ENCODE results near the gene PRDM16. TPM values are rescaled to one million over a fixed set of nuclear protein-coding genes. Genes with fewer than 3 reads are reported as not detected.

PRDM16 gene
- total RNA-seq, 4 donors from 2014 or later = 0.08 to 0.19 (median 0.12) TPM

- no peak for TF ChIP-seq CTCF (IDR thresholded peaks at IDR 0.05)
- no peak for TF ChIP-seq POLR2A (IDR thresholded peaks at IDR 0.05)
- peaks cover 0 to 8% (median 4%) of the 10 kb centered on the region in 3 donors for H3K9me3 ChIP-seq
- peaks cover 0 to 75% (median 0%) of the 10 kb centered on the region in 4 donors for H3K27me3 ChIP-seq
- intact Hi-C loops (cut with DNase I) = no loop called here
- no peaks in the 10 kb centered on the region for H3K4me1 ChIP-seq
- no peak overlapping the region for H3K4me3 ChIP-seq
- WGBS, 2 donors = no CpG with 5 or more reads among the region's 17 CpGs
- H3K36me3 ChIP-seq = no peaks in the 10 kb centered on the region
- no peak overlapping the region for H3K27ac ChIP-seq
- DNase-seq = no peak
Observed at GRCh38 chr1:3112526-3112925, 43.5 kb downstream of the PRDM16 start.

- no peak overlapping the region for H3K27ac ChIP-seq
- intact Hi-C loops (cut with DNase I) = no loop called here
- no peaks in the 10 kb centered on the region for H3K4me1 ChIP-seq
- no peak for TF ChIP-seq CTCF (IDR thresholded peaks at IDR 0.05)
- TF ChIP-seq POLR2A (IDR thresholded peaks at IDR 0.05) = no peak
- no peak overlapping the region for H3K4me3 ChIP-seq
- no peak for DNase-seq
- 80 to 85% methylated on average over 1 to 9 of the region's 20 CpGs for WGBS, 2 donors
- no peaks in the 10 kb centered on the region for H3K36me3 ChIP-seq
- peaks cover 0 to 69% (median 0%) of the 10 kb centered on the region in 4 donors for H3K27me3 ChIP-seq
- peaks cover 0 to 5% (median 0%) of the 10 kb centered on the region in 3 donors for H3K9me3 ChIP-seq
Observed at GRCh38 chr1:3113047-3113740, 44.2 kb downstream of the PRDM16 start.

GRCh38 chr1:3113741-3114056, 44.7 kb downstream of the PRDM16 start:
- intact Hi-C loops (cut with DNase I) = no loop called here
- Histone ChIP-seq H3K9me3 (no peaks in the 10 kb centered on the region), H3K36me3 (no peaks in the 10 kb centered on the region), H3K27me3 (peaks cover 0 to 69% (median 0%) of the 10 kb centered on the region in 4 donors), H3K4me1 (no peaks in the 10 kb centered on the region), H3K27ac (no peak overlapping the region), H3K4me3 (no peak overlapping the region)
- TF ChIP-seq POLR2A (IDR thresholded peaks at IDR 0.05) = no peak
- no peak for TF ChIP-seq CTCF (IDR thresholded peaks at IDR 0.05)
- WGBS, 2 donors = 44 to 80% methylated on average over 5 to 6 of the region's 6 CpGs
- DNase-seq = no peak

- no peak for DNase-seq
- TF ChIP-seq POLR2A (IDR thresholded peaks at IDR 0.05) (no peak), CTCF (IDR thresholded peaks at IDR 0.05) (no peak)
- Histone ChIP-seq H3K27me3 (peaks cover 0 to 69% (median 0%) of the 10 kb centered on the region in 4 donors), H3K36me3 (no peaks in the 10 kb centered on the region), H3K9me3 (no peaks in the 10 kb centered on the region), H3K4me1 (no peaks in the 10 kb centered on the region), H3K4me3 (no peak overlapping the region), H3K27ac (no peak overlapping the region)
- WGBS, 2 donors = 86 to 90% methylated on average over 39 to 45 of the region's 49 CpGs
- intact Hi-C loops (cut with DNase I) = no loop called here
Observed at GRCh38 chr1:3114131-3114744, 45.2 kb downstream of the PRDM16 start.

GRCh38 chr1:3114846-3115245, 45.8 kb downstream of the PRDM16 start:
- Histone ChIP-seq H3K36me3 (no peaks in the 10 kb centered on the region), H3K27ac (no peak overlapping the region), H3K4me1 (no peaks in the 10 kb centered on the region), H3K9me3 (no peaks in the 10 kb centered on the region), H3K27me3 (peaks cover 0 to 69% (median 0%) of the 10 kb centered on the region in 4 donors), H3K4me3 (no peak overlapping the region)
- 60% methylated on average over 1 of the region's 8 CpGs; no CpG with 5 or more reads in 1 of the 2 donors for WGBS, 2 donors
- intact Hi-C loops (cut with DNase I) = no loop called here
- DNase-seq = no peak
- TF ChIP-seq POLR2A (IDR thresholded peaks at IDR 0.05) (no peak), CTCF (IDR thresholded peaks at IDR 0.05) (no peak)
